GM23338 (cell line): Measurements from ENCODE around the gene CAMTA1. TPM values are rescaled to one million over a fixed set of nuclear protein-coding genes. Genes with fewer than 3 reads are reported as not detected.

ENCODE experiments used
- ATAC-seq: fragments of 200-7000 bp; cut with Tn5 transposase; 3 replicates; pipeline ENCODE4 v1.9.1; 2020
- DNase-seq: peaks from one replicate; pipeline ENCODE4 v3.0.0-alpha.2; 2015; ENCODE audit warnings: low spot score
- H2AFZ ChIP-seq: fragments of 200-600 bp; sonication (generic); 2 replicates; pipeline ENCODE4 v1.8.0; 2016; ENCODE audit warnings: antibody characterized with exemption, mild to moderate bottlenecking, moderate library complexity
- H3F3A ChIP-seq: fragments of 200-600 bp; sonication (generic); replicated peaks from 2 replicates; pipeline ENCODE4 v1.8.0; 2017; ENCODE audit warnings: antibody characterized with exemption, mixed run types, low read depth
- H3K27ac ChIP-seq: fragments of 200-600 bp; sonication (generic); 2 replicates; pipeline ENCODE4 v1.6.1; 2016; ENCODE audit warnings: low read depth
- H3K27me3 ChIP-seq: fragments of 200-600 bp; sonication (generic); 2 replicates; pipeline ENCODE4 v1.8.0; 2016; ENCODE audit warnings: mild to moderate bottlenecking, mixed run types, moderate library complexity; ENCODE audit not compliant: insufficient read depth
- H3K36me3 ChIP-seq: fragments of 200-600 bp; sonication (generic); 2 replicates; pipeline ENCODE4 v1.8.0; 2016; ENCODE audit warnings: mild to moderate bottlenecking; ENCODE audit not compliant: insufficient read depth
- H3K4me1 ChIP-seq: fragments of 200-600 bp; sonication (generic); 2 replicates; pipeline ENCODE4 v1.8.0; 2016; ENCODE audit warnings: mild to moderate bottlenecking, moderate library complexity; ENCODE audit not compliant: insufficient read depth
- H3K4me2 ChIP-seq: fragments of 200-600 bp; sonication (generic); 2 replicates; pipeline ENCODE4 v1.7.1; 2017; ENCODE audit warnings: mixed run types
- H3K4me3 ChIP-seq: fragments of 200-600 bp; sonication (generic); 2 replicates; pipeline ENCODE4 v1.6.1; 2016; ENCODE audit warnings: mixed run types
- H3K79me2 ChIP-seq: fragments of 200-600 bp; sonication (generic); replicated peaks from 2 replicates; pipeline ENCODE4 v1.8.0; 2017; ENCODE audit warnings: mild to moderate bottlenecking; ENCODE audit not compliant: insufficient read depth
- H3K9me2 ChIP-seq: fragments of 200-600 bp; sonication (generic); 2 replicates; pipeline ENCODE4 v1.8.0; 2017; ENCODE audit not compliant: insufficient read depth
- H4K20me1 ChIP-seq: fragments of 200-600 bp; sonication (generic); replicated peaks from 2 replicates; pipeline ENCODE4 v1.8.0; 2017; ENCODE audit warnings: mild to moderate bottlenecking; ENCODE audit not compliant: insufficient read depth
- H3K27ac Mint-ChIP-seq: 2 replicates; pipeline ENCODE4 v1.8.0; 2020; ENCODE audit warnings: inconsistent platforms, mild to moderate bottlenecking, moderate library complexity, mixed read lengths
- H3K27me3 Mint-ChIP-seq: 3 replicates; pipeline ENCODE4 v1.8.0; 2022; ENCODE audit warnings: low read depth, mild to moderate bottlenecking, moderate library complexity, mixed read lengths, inconsistent platforms; ENCODE audit not compliant: insufficient read depth, poor library complexity
- H3K36me3 Mint-ChIP-seq: 3 replicates; pipeline ENCODE4 v1.8.0; 2021; ENCODE audit warnings: low read depth, mild to moderate bottlenecking, inconsistent platforms, moderate library complexity, mixed read lengths
- H3K4me1 Mint-ChIP-seq: 3 replicates; pipeline ENCODE4 v1.8.0; 2020; ENCODE audit warnings: mild to moderate bottlenecking, inconsistent platforms, mixed read lengths
- H3K4me3 Mint-ChIP-seq: 3 replicates; pipeline ENCODE4 v1.8.0; 2021; ENCODE audit warnings: moderate library complexity, mild to moderate bottlenecking, inconsistent platforms, mixed read lengths
- H3K9me3 Mint-ChIP-seq: 3 replicates; pipeline ENCODE4 v1.8.0; 2020; ENCODE audit warnings: moderate library complexity, mild to moderate bottlenecking, inconsistent platforms, mixed read lengths
- CREB1 ChIP-seq: fragments of 250-450 bp; sonication (Bioruptor Pico); IDR thresholded peaks from 2 replicates; pipeline ENCODE4 v1.5.0; 2020; ENCODE audit warnings: low read depth, mild to moderate bottlenecking, moderate library complexity
- ETS1 ChIP-seq: IDR thresholded peaks from 2 replicates; pipeline ENCODE4 v1.6.1; 2016; ENCODE audit warnings: antibody characterized with exemption
- EZH2 ChIP-seq: fragments of 200-600 bp; sonication (generic); IDR thresholded peaks from one replicate; pipeline ENCODE4 v1.8.0; 2017; ENCODE audit warnings: antibody characterized with exemption, mild to moderate bottlenecking, low read depth; ENCODE audit not compliant: unreplicated experiment
- EZH2phosphoT487 ChIP-seq: fragments of 200-600 bp; sonication (generic); IDR thresholded peaks from one replicate; pipeline ENCODE4 v1.8.1; 2018; ENCODE audit warnings: antibody characterized with exemption; ENCODE audit not compliant: unreplicated experiment
- JUNB ChIP-seq: IDR thresholded peaks from one replicate; pipeline ENCODE4 v1.6.1; 2016; ENCODE audit warnings: antibody characterized with exemption; ENCODE audit not compliant: unreplicated experiment
- NANOG ChIP-seq: IDR thresholded peaks from 2 replicates; pipeline ENCODE4 v1.6.1; 2016; ENCODE audit warnings: antibody characterized with exemption, borderline replicate concordance
- POLR2AphosphoS5 ChIP-seq: IDR thresholded peaks from 2 replicates; pipeline ENCODE4 v1.6.1; 2016; ENCODE audit warnings: antibody characterized with exemption, low read depth
- STAT1 ChIP-seq: IDR thresholded peaks from one replicate; pipeline ENCODE4 v1.6.1; 2016; ENCODE audit warnings: antibody characterized with exemption; ENCODE audit not compliant: unreplicated experiment
- ZNF114 ChIP-seq: fragments of 250-450 bp; sonication (Bioruptor Pico); IDR thresholded peaks from 2 replicates; pipeline ENCODE4 v1.5.0; 2020; ENCODE audit warnings: mild to moderate bottlenecking, moderate library complexity
- ZNF331 ChIP-seq: fragments of 250-450 bp; sonication (Bioruptor Pico); IDR thresholded peaks from 2 replicates; pipeline ENCODE4 v1.5.0; 2020; ENCODE audit warnings: low read depth, mild to moderate bottlenecking, moderate library complexity
- polyA plus RNA-seq: library from polyadenylated mRNA; unstranded; fragments of >200 nt; fragmentation: Nextera tagmentation; extraction: Ambion mirVana; gene quantifications from 2 replicates; pipeline ENCODE4 v1.2.1, GENCODE V29; 2016
- total RNA-seq: library from RNA; depleted of rRNA; stranded (reverse); fragments of >200 nt; shearing (Covaris generic); gene quantifications from 2 replicates; pipeline ENCODE4 v1.2.3, GENCODE V29; 2014
- TF ChIP-seq, protein P1 (sequence below): IDR thresholded peaks from one replicate; pipeline ENCODE4 v1.6.1; 2018; ENCODE audit warnings: antibody characterized with exemption; ENCODE audit not compliant: unreplicated experiment
- TF ChIP-seq, protein P2 (sequence below): fragments of 250-450 bp; sonication (Bioruptor Pico); IDR thresholded peaks from 2 replicates; pipeline ENCODE4 v1.5.0; 2020; ENCODE audit warnings: mild to moderate bottlenecking, moderate library complexity
- TF ChIP-seq, protein P3 (sequence below), 2 experiments: fragments of 200-600 bp in 1 of 2; sonication (generic) in 1 of 2; conservative IDR thresholded peaks; 2 replicates each; pipeline versions ENCODE4 v1.5.1 to v1.6.1; 2016 to 2017; ENCODE audit warnings: antibody characterized with exemption in 2 of 2, low read depth in 2 of 2, mild to moderate bottlenecking in 2 of 2, moderate library complexity in 1 of 2

Gene CAMTA1
- total and polyA plus RNA-seq, 2 experiments from 2014 or later = 115 to 519 TPM

GRCh38 chr1:7483634-7484383 lies 698.6 kb downstream of the CAMTA1 start:
- Mint-ChIP-seq H3K4me1 (peaks cover 6% of the 10 kb centered on the region; the same call in 2 of the 3 replicates), H3K27me3 (peaks cover 3% of the 10 kb centered on the region), H3K4me3 (no peak overlapping the region), H3K27ac (no peak overlapping the region), H3K36me3 (no peaks in the 10 kb centered on the region), H3K9me3 (no peaks in the 10 kb centered on the region)
- Histone ChIP-seq H4K20me1 (no peaks in the 10 kb centered on the region), H3F3A (0 out of 2 replicates have a peak, but pooled peaks cover 3% of the 10 kb centered on the region), H3K36me3 (no peaks in the 10 kb centered on the region), H3K27ac (no peak overlapping the region), H3K79me2 (no peaks in the 10 kb centered on the region), H2AFZ (no peak overlapping the region), H3K4me2 (no peak overlapping the region), H3K27me3 (no peaks in the 10 kb centered on the region), H3K4me3 (no peak overlapping the region), H3K9me2 (no peaks in the 10 kb centered on the region), H3K4me1 (no peaks in the 10 kb centered on the region)
- DNase-seq (no peak), ATAC-seq (no peak)
- TF ChIP-seq CREB1 (CRISPR knock-in tag) (no peak), EZH2 (no peak), JUNB (no peak), POLR2AphosphoS5 (no peak), ZNF331 (CRISPR knock-in tag) (no peak), ZNF114 (CRISPR knock-in tag) (no peak), EZH2phosphoT487 (no peak), STAT1 (no peak), NANOG (no peak), ETS1 (no peak)
- TF ChIP-seq, protein P1, sequence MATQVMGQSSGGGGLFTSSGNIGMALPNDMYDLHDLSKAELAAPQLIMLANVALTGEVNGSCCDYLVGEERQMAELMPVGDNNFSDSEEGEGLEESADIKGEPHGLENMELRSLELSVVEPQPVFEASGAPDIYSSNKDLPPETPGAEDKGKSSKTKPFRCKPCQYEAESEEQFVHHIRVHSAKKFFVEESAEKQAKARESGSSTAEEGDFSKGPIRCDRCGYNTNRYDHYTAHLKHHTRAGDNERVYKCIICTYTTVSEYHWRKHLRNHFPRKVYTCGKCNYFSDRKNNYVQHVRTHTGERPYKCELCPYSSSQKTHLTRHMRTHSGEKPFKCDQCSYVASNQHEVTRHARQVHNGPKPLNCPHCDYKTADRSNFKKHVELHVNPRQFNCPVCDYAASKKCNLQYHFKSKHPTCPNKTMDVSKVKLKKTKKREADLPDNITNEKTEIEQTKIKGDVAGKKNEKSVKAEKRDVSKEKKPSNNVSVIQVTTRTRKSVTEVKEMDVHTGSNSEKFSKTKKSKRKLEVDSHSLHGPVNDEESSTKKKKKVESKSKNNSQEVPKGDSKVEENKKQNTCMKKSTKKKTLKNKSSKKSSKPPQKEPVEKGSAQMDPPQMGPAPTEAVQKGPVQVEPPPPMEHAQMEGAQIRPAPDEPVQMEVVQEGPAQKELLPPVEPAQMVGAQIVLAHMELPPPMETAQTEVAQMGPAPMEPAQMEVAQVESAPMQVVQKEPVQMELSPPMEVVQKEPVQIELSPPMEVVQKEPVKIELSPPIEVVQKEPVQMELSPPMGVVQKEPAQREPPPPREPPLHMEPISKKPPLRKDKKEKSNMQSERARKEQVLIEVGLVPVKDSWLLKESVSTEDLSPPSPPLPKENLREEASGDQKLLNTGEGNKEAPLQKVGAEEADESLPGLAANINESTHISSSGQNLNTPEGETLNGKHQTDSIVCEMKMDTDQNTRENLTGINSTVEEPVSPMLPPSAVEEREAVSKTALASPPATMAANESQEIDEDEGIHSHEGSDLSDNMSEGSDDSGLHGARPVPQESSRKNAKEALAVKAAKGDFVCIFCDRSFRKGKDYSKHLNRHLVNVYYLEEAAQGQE = no peak
- TF ChIP-seq, protein P2, sequence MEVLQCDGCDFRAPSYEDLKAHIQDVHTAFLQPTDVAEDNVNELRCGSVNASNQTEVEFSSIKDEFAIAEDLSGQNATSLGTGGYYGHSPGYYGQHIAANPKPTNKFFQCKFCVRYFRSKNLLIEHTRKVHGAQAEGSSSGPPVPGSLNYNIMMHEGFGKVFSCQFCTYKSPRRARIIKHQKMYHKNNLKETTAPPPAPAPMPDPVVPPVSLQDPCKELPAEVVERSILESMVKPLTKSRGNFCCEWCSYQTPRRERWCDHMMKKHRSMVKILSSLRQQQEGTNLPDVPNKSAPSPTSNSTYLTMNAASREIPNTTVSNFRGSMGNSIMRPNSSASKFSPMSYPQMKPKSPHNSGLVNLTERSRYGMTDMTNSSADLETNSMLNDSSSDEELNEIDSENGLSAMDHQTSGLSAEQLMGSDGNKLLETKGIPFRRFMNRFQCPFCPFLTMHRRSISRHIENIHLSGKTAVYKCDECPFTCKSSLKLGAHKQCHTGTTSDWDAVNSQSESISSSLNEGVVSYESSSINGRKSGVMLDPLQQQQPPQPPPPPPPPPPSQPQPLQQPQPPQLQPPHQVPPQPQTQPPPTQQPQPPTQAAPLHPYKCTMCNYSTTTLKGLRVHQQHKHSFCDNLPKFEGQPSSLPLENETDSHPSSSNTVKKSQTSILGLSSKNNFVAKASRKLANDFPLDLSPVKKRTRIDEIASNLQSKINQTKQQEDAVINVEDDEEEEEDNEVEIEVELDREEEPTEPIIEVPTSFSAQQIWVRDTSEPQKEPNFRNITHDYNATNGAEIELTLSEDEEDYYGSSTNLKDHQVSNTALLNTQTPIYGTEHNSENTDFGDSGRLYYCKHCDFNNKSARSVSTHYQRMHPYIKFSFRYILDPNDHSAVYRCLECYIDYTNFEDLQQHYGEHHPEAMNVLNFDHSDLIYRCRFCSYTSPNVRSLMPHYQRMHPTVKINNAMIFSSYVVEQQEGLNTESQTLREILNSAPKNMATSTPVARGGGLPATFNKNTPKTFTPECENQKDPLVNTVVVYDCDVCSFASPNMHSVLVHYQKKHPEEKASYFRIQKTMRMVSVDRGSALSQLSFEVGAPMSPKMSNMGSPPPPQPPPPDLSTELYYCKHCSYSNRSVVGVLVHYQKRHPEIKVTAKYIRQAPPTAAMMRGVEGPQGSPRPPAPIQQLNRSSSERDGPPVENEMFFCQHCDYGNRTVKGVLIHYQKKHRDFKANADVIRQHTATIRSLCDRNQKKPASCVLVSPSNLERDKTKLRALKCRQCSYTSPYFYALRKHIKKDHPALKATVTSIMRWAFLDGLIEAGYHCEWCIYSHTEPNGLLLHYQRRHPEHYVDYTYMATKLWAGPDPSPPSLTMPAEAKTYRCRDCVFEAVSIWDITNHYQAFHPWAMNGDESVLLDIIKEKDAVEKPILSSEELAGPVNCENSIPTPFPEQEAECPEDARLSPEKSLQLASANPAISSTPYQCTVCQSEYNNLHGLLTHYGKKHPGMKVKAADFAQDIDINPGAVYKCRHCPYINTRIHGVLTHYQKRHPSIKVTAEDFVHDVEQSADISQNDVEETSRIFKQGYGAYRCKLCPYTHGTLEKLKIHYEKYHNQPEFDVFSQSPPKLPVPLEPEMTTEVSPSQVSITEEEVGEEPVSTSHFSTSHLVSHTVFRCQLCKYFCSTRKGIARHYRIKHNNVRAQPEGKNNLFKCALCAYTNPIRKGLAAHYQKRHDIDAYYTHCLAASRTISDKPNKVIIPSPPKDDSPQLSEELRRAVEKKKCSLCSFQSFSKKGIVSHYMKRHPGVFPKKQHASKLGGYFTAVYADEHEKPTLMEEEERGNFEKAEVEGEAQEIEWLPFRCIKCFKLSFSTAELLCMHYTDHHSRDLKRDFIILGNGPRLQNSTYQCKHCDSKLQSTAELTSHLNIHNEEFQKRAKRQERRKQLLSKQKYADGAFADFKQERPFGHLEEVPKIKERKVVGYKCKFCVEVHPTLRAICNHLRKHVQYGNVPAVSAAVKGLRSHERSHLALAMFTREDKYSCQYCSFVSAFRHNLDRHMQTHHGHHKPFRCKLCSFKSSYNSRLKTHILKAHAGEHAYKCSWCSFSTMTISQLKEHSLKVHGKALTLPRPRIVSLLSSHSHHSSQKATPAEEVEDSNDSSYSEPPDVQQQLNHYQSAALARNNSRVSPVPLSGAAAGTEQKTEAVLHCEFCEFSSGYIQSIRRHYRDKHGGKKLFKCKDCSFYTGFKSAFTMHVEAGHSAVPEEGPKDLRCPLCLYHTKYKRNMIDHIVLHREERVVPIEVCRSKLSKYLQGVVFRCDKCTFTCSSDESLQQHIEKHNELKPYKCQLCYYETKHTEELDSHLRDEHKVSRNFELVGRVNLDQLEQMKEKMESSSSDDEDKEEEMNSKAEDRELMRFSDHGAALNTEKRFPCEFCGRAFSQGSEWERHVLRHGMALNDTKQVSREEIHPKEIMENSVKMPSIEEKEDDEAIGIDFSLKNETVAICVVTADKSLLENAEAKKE (CRISPR knock-in tag) = no peak
- TF ChIP-seq, protein P3, sequence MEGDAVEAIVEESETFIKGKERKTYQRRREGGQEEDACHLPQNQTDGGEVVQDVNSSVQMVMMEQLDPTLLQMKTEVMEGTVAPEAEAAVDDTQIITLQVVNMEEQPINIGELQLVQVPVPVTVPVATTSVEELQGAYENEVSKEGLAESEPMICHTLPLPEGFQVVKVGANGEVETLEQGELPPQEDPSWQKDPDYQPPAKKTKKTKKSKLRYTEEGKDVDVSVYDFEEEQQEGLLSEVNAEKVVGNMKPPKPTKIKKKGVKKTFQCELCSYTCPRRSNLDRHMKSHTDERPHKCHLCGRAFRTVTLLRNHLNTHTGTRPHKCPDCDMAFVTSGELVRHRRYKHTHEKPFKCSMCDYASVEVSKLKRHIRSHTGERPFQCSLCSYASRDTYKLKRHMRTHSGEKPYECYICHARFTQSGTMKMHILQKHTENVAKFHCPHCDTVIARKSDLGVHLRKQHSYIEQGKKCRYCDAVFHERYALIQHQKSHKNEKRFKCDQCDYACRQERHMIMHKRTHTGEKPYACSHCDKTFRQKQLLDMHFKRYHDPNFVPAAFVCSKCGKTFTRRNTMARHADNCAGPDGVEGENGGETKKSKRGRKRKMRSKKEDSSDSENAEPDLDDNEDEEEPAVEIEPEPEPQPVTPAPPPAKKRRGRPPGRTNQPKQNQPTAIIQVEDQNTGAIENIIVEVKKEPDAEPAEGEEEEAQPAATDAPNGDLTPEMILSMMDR (conservative IDR thresholded peaks at IDR 0.05; ENCODE audit: low read depth in 2 of 2) = no peak
